ENCODE measurements around the gene POLR2E.

DNA sequence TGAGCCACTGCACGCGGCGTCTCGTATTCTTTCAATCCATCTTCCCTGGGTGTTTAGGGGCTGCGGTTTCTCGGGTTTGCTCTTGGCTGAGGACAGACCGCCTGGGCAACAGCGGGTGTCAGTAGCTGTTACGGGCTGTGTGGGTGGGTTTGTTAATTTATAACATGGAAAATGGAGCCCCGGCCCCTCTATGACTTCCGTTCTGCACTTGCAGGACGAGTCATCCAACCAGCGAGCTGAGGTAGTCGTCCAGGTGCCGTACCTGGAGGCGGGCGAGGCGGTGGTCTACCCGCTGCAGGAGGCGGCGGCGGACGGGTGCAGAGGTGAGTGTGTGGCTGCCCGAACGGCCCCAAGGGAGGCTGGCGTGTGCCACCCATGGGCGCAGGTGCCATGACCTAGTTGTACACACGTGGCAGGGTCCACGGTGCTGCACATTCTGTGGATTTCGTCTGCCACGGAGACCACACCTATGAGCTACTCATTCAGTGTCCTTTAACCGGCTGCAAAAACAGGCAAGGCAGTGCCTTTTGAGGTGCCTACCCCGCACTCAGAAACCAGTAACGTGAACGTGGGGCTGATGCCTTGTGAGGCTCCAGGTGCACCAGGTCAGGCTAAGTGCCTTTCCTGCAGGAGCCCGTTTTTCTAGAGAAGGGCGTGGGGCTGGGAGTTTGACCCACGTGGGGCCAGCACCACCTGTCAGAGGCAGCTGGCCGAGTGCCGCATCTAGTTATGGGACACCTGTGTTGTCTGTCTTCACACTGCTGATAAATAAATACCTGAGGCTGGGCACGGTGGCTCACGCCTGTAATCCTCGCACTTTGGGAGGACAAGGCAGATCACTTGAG, 10.9 kb downstream of the POLR2E start:
- TF ChIP-seq ZNF24 (IDR thresholded peaks at IDR 0.05), result no peak
- TF ChIP-seq, protein P1, sequence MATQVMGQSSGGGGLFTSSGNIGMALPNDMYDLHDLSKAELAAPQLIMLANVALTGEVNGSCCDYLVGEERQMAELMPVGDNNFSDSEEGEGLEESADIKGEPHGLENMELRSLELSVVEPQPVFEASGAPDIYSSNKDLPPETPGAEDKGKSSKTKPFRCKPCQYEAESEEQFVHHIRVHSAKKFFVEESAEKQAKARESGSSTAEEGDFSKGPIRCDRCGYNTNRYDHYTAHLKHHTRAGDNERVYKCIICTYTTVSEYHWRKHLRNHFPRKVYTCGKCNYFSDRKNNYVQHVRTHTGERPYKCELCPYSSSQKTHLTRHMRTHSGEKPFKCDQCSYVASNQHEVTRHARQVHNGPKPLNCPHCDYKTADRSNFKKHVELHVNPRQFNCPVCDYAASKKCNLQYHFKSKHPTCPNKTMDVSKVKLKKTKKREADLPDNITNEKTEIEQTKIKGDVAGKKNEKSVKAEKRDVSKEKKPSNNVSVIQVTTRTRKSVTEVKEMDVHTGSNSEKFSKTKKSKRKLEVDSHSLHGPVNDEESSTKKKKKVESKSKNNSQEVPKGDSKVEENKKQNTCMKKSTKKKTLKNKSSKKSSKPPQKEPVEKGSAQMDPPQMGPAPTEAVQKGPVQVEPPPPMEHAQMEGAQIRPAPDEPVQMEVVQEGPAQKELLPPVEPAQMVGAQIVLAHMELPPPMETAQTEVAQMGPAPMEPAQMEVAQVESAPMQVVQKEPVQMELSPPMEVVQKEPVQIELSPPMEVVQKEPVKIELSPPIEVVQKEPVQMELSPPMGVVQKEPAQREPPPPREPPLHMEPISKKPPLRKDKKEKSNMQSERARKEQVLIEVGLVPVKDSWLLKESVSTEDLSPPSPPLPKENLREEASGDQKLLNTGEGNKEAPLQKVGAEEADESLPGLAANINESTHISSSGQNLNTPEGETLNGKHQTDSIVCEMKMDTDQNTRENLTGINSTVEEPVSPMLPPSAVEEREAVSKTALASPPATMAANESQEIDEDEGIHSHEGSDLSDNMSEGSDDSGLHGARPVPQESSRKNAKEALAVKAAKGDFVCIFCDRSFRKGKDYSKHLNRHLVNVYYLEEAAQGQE (IDR thresholded peaks at IDR 0.05; ENCODE audit: low read depth, low read length), result no peak
- no peak for TF ChIP-seq CTCF (IDR thresholded peaks at IDR 0.05 in 2 of 3, conservative IDR thresholded peaks at IDR 0.05 in 1 of 3; ENCODE audit: control insufficient read depth in 2 of 3, extremely low read depth in 1 of 3, insufficient read depth in 1 of 3, low read depth in 3 of 3, low read length in 3 of 3)
- no peak for TF ChIP-seq CBFB (IDR thresholded peaks at IDR 0.05; ENCODE audit: low read depth)
- TF ChIP-seq NR2F1 (conservative IDR thresholded peaks at IDR 0.05), result no peak
- TF ChIP-seq, protein P2, sequence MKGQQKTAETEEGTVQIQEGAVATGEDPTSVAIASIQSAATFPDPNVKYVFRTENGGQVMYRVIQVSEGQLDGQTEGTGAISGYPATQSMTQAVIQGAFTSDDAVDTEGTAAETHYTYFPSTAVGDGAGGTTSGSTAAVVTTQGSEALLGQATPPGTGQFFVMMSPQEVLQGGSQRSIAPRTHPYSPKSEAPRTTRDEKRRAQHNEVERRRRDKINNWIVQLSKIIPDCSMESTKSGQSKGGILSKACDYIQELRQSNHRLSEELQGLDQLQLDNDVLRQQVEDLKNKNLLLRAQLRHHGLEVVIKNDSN (IDR thresholded peaks at IDR 0.05; ENCODE audit: borderline replicate concordance, extremely low read length, insufficient read depth, low read depth, low read length), result no peak
- no peak for TF ChIP-seq RCOR1 (conservative IDR thresholded peaks at IDR 0.05; ENCODE audit: low read depth, low read length)
- TF ChIP-seq NFYB (IDR thresholded peaks at IDR 0.05; ENCODE audit: insufficient read depth, low read depth, low read length), result no peak
- TF ChIP-seq RAD21 (IDR thresholded peaks at IDR 0.05; ENCODE audit: insufficient read depth, low read depth, low read length), result no peak
- no peak for TF ChIP-seq ATF7 (IDR thresholded peaks at IDR 0.05; ENCODE audit: low read depth)
- no peak for TF ChIP-seq ATF2 (IDR thresholded peaks at IDR 0.05; ENCODE audit: low read length)
- no peak for TF ChIP-seq POLR2AphosphoS5 (IDR thresholded peaks at IDR 0.05; ENCODE audit: low read length)
- TF ChIP-seq, protein P3, sequence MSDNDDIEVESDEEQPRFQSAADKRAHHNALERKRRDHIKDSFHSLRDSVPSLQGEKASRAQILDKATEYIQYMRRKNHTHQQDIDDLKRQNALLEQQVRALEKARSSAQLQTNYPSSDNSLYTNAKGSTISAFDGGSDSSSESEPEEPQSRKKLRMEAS (IDR thresholded peaks at IDR 0.05; ENCODE audit: low read depth, low read length), result no peak

Measured in GM12878 (cell line).